Endodermal cell (in vitro differentiated cells): Measurements from ENCODE around the gene HDAC4. TPM values are rescaled to one million over a fixed set of nuclear protein-coding genes. Genes with fewer than 3 reads are reported as not detected.

Experiments used
- DNase-seq: peaks from one replicate; pipeline ENCODE4 v3.0.0-alpha.2; 2017
- H3K27ac ChIP-seq: 2 replicates; pipeline ENCODE4 v1.5.1; 2013; ENCODE audit warnings: mild to moderate bottlenecking, low read depth, low read length, moderate library complexity
- H3K27me3 ChIP-seq: 2 replicates; pipeline ENCODE4 v1.6.1; 2013; ENCODE audit warnings: mild to moderate bottlenecking, low read length, moderate library complexity; ENCODE audit not compliant: insufficient read depth, control insufficient read depth, poor library complexity, severe bottlenecking
- H3K36me3 ChIP-seq: 2 replicates; pipeline ENCODE4 v1.7.0; 2013; ENCODE audit warnings: mild to moderate bottlenecking, low read length, moderate library complexity; ENCODE audit not compliant: control insufficient read depth, insufficient read depth
- H3K4me1 ChIP-seq: one replicate; pipeline ENCODE4 v1.7.0; 2013; ENCODE audit warnings: low read length; ENCODE audit not compliant: control insufficient read depth, insufficient read depth
- H3K4me3 ChIP-seq: 2 replicates; pipeline ENCODE4 v1.5.1; 2013; ENCODE audit warnings: mild to moderate bottlenecking, low read length, moderate library complexity
- H3K9ac ChIP-seq: 2 replicates; pipeline ENCODE4 v1.6.1; 2013; ENCODE audit warnings: mild to moderate bottlenecking, low read length, moderate library complexity; ENCODE audit not compliant: poor library complexity, severe bottlenecking; ENCODE audit errors: extremely low read depth
- H3K9me3 ChIP-seq: 2 replicates; pipeline ENCODE4 v1.6.1; 2013; ENCODE audit warnings: mild to moderate bottlenecking, low read length, moderate library complexity; ENCODE audit not compliant: control insufficient read depth
- H3K27ac Mint-ChIP-seq: 2 replicates; pipeline ENCODE4 v1.8.0; 2020; ENCODE audit warnings: mixed read lengths
- H3K27me3 Mint-ChIP-seq: 2 replicates; pipeline ENCODE4 v1.8.0; 2021; ENCODE audit warnings: mild to moderate bottlenecking, mixed read lengths; ENCODE audit not compliant: insufficient read depth
- H3K36me3 Mint-ChIP-seq: 2 replicates; pipeline ENCODE4 v1.8.0; 2020; ENCODE audit warnings: low read depth, mixed read lengths
- H3K4me1 Mint-ChIP-seq: 2 replicates; pipeline ENCODE4 v1.8.0; 2020; ENCODE audit warnings: mixed read lengths
- H3K4me3 Mint-ChIP-seq: 2 replicates; pipeline ENCODE4 v1.8.0; 2020; ENCODE audit warnings: mild to moderate bottlenecking, moderate library complexity, mixed read lengths
- H3K9me3 Mint-ChIP-seq: 2 replicates; pipeline ENCODE4 v1.8.0; 2020; ENCODE audit warnings: mild to moderate bottlenecking, mixed read lengths
- CTCF ChIP-seq: fragments of 200-600 bp; sonication (generic); conservative IDR thresholded peaks from 2 replicates; pipeline ENCODE4 v1.5.0; 2021; ENCODE audit warnings: antibody characterized with exemption, mild to moderate bottlenecking
- WGBS, 2 experiments: methylation state at CpG; one replicate each; pipeline versions ENCODE4 v1.1.5 to v1.1.7; 2013; ENCODE audit warnings: missing lambda C conversion rate in 2 of 2, mixed read lengths in 1 of 2; ENCODE audit not compliant: insufficient coverage in 1 of 2, insufficient read length in 1 of 2; 5-methylcytosine and 5-hydroxymethylcytosine counted together
- total RNA-seq, 2 donors: library from RNA; stranded (reverse); fragmentation: NEBNext Ultra II Directional in 1 of 2; extraction: Animal tissue kit (Norgen Biotek cat#: 25700) in 1 of 2; gene quantifications; 2 replicates in 1 of 2; 3 replicates in 1 of 2; pipeline ENCODE4 v1.2.1, GENCODE V29; 2021

The HDAC4 gene
- total RNA-seq, 2 donors from 2014 or later: 45.7 to 51.2 TPM

- no peak for TF ChIP-seq CTCF
- WGBS, 2 experiments: 93 to 94% methylated on average over 5 to 10 of the region's 10 CpGs
- Mint-ChIP-seq H3K9me3 (no peaks in the 10 kb centered on the region), H3K4me1 (no peaks in the 10 kb centered on the region), H3K27ac (no peak overlapping the region), H3K27me3 (no peaks in the 10 kb centered on the region), H3K4me3 (no peak overlapping the region), H3K36me3 (peaks cover 44% of the 10 kb centered on the region)
- Histone ChIP-seq H3K27ac (no peak overlapping the region), H3K36me3 (peaks cover 5% of the 10 kb centered on the region), H3K27me3 (no peaks in the 10 kb centered on the region), H3K9ac (no peak overlapping the region), H3K9me3 (no peaks in the 10 kb centered on the region), H3K4me1 (no peaks in the 10 kb centered on the region), H3K4me3 (no peak overlapping the region)
- DNase-seq: no peak
These were observed 269.3 kb downstream of the HDAC4 start for GRCh38 chr2:239131521-239131920.

- H3K27ac Mint-ChIP-seq: no peak overlapping the region
- no peak for DNase-seq
- H3K9me3 ChIP-seq: no peaks in the 10 kb centered on the region
- H3K4me1 ChIP-seq: no peaks in the 10 kb centered on the region
- H3K9me3 Mint-ChIP-seq: no peaks in the 10 kb centered on the region
- H3K36me3 ChIP-seq: peaks cover 5% of the 10 kb centered on the region
- no peak overlapping the region for H3K4me3 ChIP-seq
- H3K9ac ChIP-seq: no peak overlapping the region
- H3K4me3 Mint-ChIP-seq: no peak overlapping the region
- H3K27me3 ChIP-seq: no peaks in the 10 kb centered on the region
- no peak overlapping the region for H3K27ac ChIP-seq
- H3K36me3 Mint-ChIP-seq: peaks cover 44% of the 10 kb centered on the region
- no peak for TF ChIP-seq CTCF
- H3K27me3 Mint-ChIP-seq: no peaks in the 10 kb centered on the region
- H3K4me1 Mint-ChIP-seq: no peaks in the 10 kb centered on the region
- 90 to 98% methylated on average over 14 to 16 of the region's 16 CpGs for WGBS, 2 experiments
These were observed 270.0 kb downstream of the HDAC4 start for GRCh38 chr2:239130786-239131325.

- H3K4me1 Mint-ChIP-seq: no peaks in the 10 kb centered on the region
- H3K9ac ChIP-seq: no peak overlapping the region
- DNase-seq: no peak
- no peak for TF ChIP-seq CTCF
- no peak overlapping the region for H3K27ac Mint-ChIP-seq
- peaks cover 47% of the 10 kb centered on the region for H3K36me3 Mint-ChIP-seq
- H3K36me3 ChIP-seq: peaks cover 12% of the 10 kb centered on the region
- H3K9me3 ChIP-seq: no peaks in the 10 kb centered on the region
- H3K4me3 Mint-ChIP-seq: no peak overlapping the region
- H3K4me1 ChIP-seq: no peaks in the 10 kb centered on the region
- 94 to 100% methylated on average over 7 to 9 of the region's 9 CpGs for WGBS, 2 experiments
- no peak overlapping the region for H3K27ac ChIP-seq
- peaks cover 2% of the 10 kb centered on the region for H3K9me3 Mint-ChIP-seq
- no peaks in the 10 kb centered on the region for H3K27me3 ChIP-seq
- H3K27me3 Mint-ChIP-seq: no peaks in the 10 kb centered on the region
- H3K4me3 ChIP-seq: no peak overlapping the region
These were observed 270.8 kb downstream of the HDAC4 start for GRCh38 chr2:239130041-239130440.
